Measurements from ENCODE around the gene SSBP3.

Gene SSBP3

DNA sequence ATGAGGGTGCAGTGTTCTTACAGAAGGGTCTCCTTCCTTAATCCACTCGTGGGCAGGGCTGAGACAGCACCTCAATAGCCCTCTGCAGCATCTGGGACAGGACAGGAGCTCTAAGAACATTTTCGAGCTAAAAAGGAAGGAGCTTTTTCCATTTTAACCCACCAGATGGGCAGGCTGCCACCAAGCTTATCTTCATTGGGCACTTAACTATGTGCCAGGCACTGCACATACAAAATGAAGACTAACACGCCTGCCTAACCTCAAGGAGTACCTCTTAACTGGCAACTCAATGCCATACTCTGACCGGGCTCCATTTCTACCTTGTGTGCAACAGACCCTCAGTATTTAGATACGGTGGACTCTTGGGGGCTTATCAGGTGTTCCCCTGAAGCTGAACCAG is 48.2 kb downstream of the SSBP3 start:
- FAIRE-seq (no peak), DNase-seq (ENCODE audit: insufficient read length, low spot score) (no peak)
- TF ChIP-seq, protein P1, sequence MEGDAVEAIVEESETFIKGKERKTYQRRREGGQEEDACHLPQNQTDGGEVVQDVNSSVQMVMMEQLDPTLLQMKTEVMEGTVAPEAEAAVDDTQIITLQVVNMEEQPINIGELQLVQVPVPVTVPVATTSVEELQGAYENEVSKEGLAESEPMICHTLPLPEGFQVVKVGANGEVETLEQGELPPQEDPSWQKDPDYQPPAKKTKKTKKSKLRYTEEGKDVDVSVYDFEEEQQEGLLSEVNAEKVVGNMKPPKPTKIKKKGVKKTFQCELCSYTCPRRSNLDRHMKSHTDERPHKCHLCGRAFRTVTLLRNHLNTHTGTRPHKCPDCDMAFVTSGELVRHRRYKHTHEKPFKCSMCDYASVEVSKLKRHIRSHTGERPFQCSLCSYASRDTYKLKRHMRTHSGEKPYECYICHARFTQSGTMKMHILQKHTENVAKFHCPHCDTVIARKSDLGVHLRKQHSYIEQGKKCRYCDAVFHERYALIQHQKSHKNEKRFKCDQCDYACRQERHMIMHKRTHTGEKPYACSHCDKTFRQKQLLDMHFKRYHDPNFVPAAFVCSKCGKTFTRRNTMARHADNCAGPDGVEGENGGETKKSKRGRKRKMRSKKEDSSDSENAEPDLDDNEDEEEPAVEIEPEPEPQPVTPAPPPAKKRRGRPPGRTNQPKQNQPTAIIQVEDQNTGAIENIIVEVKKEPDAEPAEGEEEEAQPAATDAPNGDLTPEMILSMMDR (IDR thresholded peaks at IDR 0.05; ENCODE audit: insufficient read depth, missing control alignments): no peak

DNA sequence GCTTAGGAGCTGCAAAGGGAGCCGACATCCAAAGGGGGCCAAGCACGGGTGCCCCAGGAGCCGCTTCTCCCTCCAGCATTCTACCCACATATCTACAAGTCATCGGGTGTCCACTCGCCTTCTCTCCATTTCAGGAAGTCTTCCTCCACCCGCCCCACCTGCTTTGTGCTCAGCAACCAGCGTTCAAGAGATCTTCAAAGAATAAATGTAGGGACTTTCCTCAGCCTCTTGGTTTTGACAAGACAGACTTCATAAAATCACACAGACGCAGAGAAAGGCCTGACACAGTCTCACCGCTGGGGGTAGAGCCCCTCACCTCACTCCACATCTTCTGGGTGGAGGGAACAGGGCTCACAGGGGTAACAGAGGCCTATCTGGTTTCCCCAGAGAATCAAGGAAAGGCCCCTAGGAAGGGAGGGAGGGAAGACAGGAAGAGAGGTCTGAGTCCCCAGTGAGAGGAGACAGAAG is 49.5 kb downstream of the SSBP3 start:
- DNase-seq (ENCODE audit: insufficient read length, low spot score) (no peak), FAIRE-seq (no peak)
- TF ChIP-seq, protein P1 (IDR thresholded peaks at IDR 0.05; ENCODE audit: insufficient read depth, missing control alignments): no peak

DNA sequence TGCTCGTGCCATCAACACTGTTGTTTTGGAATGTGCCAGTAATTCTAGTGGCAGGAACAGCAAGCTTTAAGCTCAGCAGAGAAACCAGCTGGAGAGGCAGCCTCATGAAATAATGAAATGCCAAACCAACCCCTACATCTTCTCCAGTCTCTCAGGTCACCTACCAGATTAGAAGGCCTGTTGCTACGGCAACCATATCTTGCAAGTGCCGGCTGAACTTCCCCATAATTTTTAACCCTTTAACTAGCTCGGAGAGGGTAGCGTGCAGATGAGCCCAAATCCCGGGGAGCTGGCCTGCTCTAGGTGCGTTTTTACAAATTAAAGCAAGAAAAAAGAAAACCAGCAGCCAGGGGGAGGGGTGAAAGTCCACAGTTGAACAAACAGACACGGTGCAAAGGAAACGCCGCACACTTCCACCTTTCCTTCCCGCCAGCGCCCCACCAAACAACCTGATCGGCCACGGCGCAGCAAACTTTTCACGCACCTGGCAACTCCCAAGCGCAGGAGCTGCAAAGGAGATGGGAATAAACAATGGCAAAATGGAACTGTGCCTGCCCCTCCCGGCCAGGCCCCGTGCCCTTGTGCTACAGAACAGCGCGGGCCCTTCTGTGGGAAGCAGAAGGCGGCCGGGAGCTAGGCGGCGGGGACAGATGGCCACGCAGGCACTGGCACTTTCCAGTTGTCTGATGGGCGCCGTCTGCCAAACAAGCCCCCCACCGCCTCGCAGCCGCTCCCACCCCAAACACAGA is 50.1 kb downstream of the SSBP3 start:
- FAIRE-seq (no peak), DNase-seq (ENCODE audit: insufficient read length, low spot score) (no peak)
- TF ChIP-seq, protein P1 (IDR thresholded peaks at IDR 0.05; ENCODE audit: insufficient read depth, missing control alignments): no peak

DNA sequence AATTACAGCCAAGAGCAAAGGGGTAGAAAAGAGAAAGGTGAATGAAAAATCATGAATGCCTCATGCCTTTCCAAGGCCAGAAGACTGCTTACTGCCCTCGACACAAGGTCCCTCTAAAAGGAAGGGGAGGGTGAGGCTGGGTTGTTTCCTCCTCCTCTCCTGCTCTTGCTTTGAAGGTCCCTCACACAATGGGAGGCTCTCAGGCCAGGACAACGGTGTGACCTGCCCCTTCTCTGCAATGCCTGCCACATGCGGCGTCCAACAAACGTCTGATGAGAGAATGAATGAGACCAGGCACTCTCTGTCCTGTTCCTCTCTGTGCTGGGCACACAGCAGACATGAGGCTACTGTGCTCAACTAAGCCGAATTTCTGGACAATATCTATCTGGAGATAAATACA is 51.3 kb downstream of the SSBP3 start:
- TF ChIP-seq, protein P1 (IDR thresholded peaks at IDR 0.05; ENCODE audit: insufficient read depth, missing control alignments): no peak
- no peak for DNase-seq (ENCODE audit: insufficient read length, low spot score)
- FAIRE-seq: no peak

DNA sequence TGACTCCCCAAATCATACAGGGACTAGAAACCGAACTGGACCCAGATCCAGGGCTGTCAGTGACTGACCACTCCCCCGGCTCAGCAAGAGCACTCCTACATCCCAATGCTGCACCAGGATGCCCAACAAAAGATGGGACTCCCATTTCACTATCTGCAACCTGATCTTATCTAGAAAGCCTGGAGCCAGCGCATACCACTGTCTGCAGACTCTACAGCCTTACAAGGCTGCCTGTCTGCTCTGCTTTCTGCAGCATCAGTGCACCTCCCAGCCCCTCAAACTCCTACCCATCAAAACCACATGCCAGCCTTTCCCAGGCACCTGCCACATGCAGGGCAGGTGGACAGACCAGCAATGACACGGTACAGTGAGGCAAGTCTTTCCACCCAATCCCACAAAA is 52.2 kb downstream of the SSBP3 start:
- DNase-seq (ENCODE audit: insufficient read length, low spot score): no peak
- TF ChIP-seq, protein P1 (IDR thresholded peaks at IDR 0.05; ENCODE audit: insufficient read depth, missing control alignments): no peak
- no peak for FAIRE-seq

DNA sequence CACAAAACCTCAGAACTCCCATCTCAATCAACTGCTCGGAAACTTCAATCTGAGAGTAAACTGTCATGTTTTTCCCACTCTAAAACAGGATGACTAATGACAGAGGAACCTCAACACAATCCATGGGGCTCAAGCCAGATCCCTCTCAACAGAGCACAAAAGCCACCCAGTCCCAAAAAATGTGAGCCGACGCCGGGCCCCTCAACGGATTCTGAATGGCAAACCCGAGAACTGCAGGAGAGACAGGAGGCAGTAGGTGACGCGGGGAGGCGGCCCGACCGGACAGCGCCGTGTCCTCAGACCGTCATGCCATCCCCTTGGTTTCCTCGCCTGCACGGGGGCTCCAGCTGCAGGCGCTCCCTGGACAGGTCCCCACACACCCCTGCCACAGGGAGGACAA is 53.4 kb downstream of the SSBP3 start:
- TF ChIP-seq, protein P1 (IDR thresholded peaks at IDR 0.05; ENCODE audit: insufficient read depth, missing control alignments): no peak
- FAIRE-seq: no peak

DNA sequence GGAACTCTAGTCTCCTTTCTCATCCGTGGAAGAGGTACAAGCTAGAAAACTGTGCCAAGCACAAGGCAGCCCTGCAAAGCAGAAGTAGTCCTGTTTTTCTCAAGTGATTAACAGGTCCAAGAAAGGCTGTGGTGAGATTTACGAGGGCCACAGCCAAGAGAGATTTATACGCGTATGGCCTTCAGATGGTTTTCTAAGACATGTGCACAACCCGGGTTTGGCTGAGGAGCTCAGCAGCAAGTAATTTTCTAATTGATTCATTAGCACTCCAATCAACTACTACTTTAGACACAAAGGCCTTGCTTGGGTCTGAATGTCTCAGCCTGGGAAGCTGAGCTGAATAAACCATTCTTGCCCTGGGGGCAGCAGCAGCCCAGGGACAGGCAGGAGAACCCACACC is 55.8 kb downstream of the SSBP3 start:
- DNase-seq (ENCODE audit: insufficient read length, low spot score): peak; percentile 49
- TF ChIP-seq, protein P1 (IDR thresholded peaks at IDR 0.05; ENCODE audit: insufficient read depth, missing control alignments): no peak
- FAIRE-seq: peak; percentile 61

More for the DNA sequence above, 53.4 kb downstream of the SSBP3 start:
- DNase-seq (ENCODE audit: insufficient read length, low spot score): no peak

Data from D721Med (cell line).